T-helper 1 cell treated with Interleukin-12 subunit alpha and Interleukin-12 subunit beta and Interleukin-4 antibody, amounts not matched to agents 30 μg/mL and 1 μg/mL, for 36 hours (primary cell): ENCODE results near the gene IL27RA.
A peak's percentile ranks its signal among the peaks of the same experiment; 100 is the strongest.

Source experiments
- H3K27ac Mint-ChIP-seq: one replicate; pipeline ENCODE4 v1.8.0; 2021; ENCODE audit warnings: mild to moderate bottlenecking, mixed read lengths
- H3K27me3 Mint-ChIP-seq: one replicate; pipeline ENCODE4 v1.8.0; 2021; ENCODE audit warnings: low read depth, mixed read lengths
- H3K36me3 Mint-ChIP-seq: one replicate; pipeline ENCODE4 v1.8.0; 2021; ENCODE audit warnings: low read depth, mixed read lengths
- H3K4me1 Mint-ChIP-seq: one replicate; pipeline ENCODE4 v1.8.0; 2021; ENCODE audit warnings: low read depth, mixed read lengths
- H3K4me3 Mint-ChIP-seq: one replicate; pipeline ENCODE4 v1.8.0; 2021; ENCODE audit warnings: mild to moderate bottlenecking, moderate library complexity, mixed read lengths
- H3K9me3 Mint-ChIP-seq: one replicate; pipeline ENCODE4 v1.8.0; 2021; ENCODE audit warnings: mixed read lengths

Gene IL27RA

DNA sequence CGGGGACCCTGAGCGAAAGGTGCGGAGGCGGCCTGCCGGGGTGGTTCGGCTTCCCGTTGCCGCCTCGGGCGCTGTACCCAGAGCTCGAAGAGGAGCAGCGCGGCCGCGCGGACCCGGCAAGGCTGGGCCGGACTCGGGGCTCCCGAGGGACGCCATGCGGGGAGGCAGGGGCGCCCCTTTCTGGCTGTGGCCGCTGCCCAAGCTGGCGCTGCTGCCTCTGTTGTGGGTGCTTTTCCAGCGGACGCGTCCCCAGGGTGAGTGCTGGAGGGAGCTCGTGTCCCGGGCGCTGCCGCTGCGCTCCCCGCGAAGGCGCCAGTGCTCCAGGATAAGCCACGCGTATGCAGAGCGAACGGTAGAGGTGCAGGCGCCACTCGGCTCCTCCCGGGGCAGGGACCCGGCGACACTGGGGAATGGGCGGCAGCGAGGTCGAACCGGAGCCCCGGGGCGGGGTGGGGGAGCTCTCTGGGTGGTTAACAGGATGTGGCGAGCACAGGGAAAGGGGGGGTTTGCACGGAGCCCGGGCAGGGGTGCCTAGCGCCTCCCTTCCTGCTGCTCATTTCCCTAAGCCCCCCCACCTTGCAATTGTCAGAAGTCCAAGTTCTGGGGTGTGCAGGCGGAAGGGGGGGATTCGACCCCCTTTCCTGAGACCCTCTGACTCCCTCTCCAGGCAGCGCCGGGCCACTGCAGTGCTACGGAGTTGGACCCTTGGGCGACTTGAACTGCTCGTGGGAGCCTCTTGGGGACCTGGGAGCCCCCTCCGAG, at the start of gene IL27RA:
Gene IL27RA (plus strand): TSS at position 44 of the 762 bp plus-strand sequence. CDS start 111 bp downstream, at position 155.
- H3K36me3 Mint-ChIP-seq, result peaks cover 12% of the 10 kb centered on the region
- peaks cover 5% of the 10 kb centered on the region for H3K27me3 Mint-ChIP-seq
- peak within 1 kb of the TSS; percentile 91 for H3K27ac Mint-ChIP-seq
- peaks cover 15% of the 10 kb centered on the region for H3K4me1 Mint-ChIP-seq
- no peaks in the 10 kb centered on the region for H3K9me3 Mint-ChIP-seq
- H3K4me3 Mint-ChIP-seq, result peak within 1 kb of the TSS; percentile 91

DNA sequence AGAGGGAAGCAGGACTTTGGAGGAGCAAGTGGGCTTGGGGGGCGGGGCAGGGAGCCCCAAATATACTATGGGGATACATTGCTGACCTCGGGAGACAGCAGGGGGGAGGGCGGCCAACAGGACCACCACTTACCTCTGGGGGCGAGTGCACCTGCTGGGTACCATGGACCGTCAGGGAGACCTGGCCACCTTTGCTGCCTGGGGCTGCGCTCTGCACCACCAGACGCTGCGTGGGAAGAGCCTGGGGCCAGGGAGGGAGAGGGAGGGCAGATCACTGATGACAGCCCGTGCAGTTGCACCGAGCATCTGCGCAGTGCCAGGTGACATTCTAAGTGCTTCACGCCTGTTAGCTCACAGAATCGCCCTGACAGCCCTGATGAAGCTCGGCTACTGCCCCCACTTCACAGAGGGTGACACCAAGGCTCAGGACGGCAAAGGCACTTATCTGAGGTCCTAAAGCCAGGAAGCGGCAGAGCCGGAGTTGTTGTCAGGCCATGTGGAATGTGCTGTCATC, 49.5 kb upstream of the IL27RA start:
- H3K36me3 Mint-ChIP-seq, result peaks cover 4% of the 10 kb centered on the region
- peaks cover 24% of the 10 kb centered on the region for H3K4me1 Mint-ChIP-seq
- no peak overlapping the region for H3K4me3 Mint-ChIP-seq
- no peak overlapping the region for H3K27ac Mint-ChIP-seq
- no peaks in the 10 kb centered on the region for H3K9me3 Mint-ChIP-seq
- H3K27me3 Mint-ChIP-seq, result no peaks in the 10 kb centered on the region

DNA sequence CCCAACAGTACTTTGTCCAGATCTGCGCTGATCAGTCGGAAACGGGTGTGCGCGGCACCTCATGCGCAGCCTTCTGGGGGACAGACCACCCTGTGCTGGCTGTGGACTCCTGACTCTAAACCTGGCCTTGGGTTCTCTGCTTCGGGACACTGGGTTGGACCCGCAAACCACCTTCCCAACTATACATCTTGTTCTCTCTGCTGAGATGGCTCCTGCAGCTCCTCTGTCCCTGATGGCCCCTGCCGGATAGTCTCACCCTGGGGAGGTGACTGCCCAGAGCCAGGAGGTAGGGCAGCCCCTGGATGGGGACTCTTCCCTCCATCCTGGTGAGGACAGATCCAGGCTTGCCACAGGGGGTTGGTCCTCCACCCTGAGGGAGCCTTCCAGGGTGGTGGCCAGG, 48.8 kb upstream of the IL27RA start:
- Mint-ChIP-seq H3K36me3 (peaks cover 4% of the 10 kb centered on the region), H3K27ac (no peak overlapping the region), H3K4me1 (peaks cover 28% of the 10 kb centered on the region), H3K27me3 (no peaks in the 10 kb centered on the region), H3K9me3 (no peaks in the 10 kb centered on the region), H3K4me3 (no peak overlapping the region)

GRCh38 chr19:13983213-13983889, 48.2 kb upstream of the IL27RA start:
- no peaks in the 10 kb centered on the region for H3K9me3 Mint-ChIP-seq
- H3K27me3 Mint-ChIP-seq, result no peaks in the 10 kb centered on the region
- no peak overlapping the region for H3K4me3 Mint-ChIP-seq
- H3K36me3 Mint-ChIP-seq, result peaks cover 4% of the 10 kb centered on the region
- H3K27ac Mint-ChIP-seq, result no peak overlapping the region
- peaks cover 29% of the 10 kb centered on the region for H3K4me1 Mint-ChIP-seq

GRCh38 chr19:13984186-13984585, 47.4 kb upstream of the IL27RA start:
- peaks cover 10% of the 10 kb centered on the region for H3K36me3 Mint-ChIP-seq
- H3K9me3 Mint-ChIP-seq, result no peaks in the 10 kb centered on the region
- peaks cover 34% of the 10 kb centered on the region for H3K4me1 Mint-ChIP-seq
- no peaks in the 10 kb centered on the region for H3K27me3 Mint-ChIP-seq
- no peak overlapping the region for H3K4me3 Mint-ChIP-seq
- no peak overlapping the region for H3K27ac Mint-ChIP-seq

DNA sequence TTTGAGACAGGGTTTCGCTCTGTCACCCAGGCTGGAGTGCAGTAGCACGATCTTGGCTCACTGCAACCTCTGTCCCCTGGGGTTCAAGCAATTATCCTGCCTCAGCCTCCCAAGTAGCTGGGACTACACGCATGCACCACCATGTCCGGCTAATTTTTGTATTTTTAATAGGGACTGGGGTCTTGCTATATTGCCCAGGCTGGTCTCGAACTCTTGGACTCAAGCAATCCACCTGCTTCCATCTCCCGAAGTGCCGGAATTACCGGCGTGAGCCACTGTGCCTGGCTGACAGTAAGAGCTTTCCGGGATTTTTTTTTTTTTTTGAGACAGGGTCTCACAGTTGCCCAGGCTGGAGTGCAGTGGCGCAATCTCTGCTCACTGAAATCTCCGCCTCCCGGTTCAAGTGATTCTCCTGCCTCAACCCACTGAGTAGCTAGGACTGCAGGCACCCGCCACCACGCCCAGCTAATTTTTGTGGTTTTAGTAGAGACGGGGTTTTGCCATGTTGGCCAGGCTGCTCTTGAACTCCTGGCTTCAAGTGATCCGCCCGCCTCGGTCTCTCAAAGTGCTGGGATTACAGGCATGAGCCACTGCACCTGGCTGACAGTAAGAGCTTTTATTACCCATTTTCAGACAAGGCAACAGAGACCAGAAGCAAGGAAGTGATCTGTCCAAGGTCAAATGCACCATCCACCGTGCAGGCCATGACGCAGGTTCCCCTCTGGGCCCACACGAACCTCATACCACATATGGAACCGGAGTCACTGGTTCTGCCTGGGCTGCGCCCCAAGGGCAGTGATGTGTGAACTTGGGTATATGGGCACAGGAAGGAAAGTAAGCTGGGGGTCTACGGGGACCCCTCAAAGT, 46.5 kb upstream of the IL27RA start:
- Mint-ChIP-seq H3K4me3 (no peak overlapping the region), H3K4me1 (peaks cover 39% of the 10 kb centered on the region), H3K36me3 (peaks cover 18% of the 10 kb centered on the region), H3K9me3 (no peaks in the 10 kb centered on the region), H3K27ac (peak overlapping the region; percentile 93), H3K27me3 (no peaks in the 10 kb centered on the region)

DNA sequence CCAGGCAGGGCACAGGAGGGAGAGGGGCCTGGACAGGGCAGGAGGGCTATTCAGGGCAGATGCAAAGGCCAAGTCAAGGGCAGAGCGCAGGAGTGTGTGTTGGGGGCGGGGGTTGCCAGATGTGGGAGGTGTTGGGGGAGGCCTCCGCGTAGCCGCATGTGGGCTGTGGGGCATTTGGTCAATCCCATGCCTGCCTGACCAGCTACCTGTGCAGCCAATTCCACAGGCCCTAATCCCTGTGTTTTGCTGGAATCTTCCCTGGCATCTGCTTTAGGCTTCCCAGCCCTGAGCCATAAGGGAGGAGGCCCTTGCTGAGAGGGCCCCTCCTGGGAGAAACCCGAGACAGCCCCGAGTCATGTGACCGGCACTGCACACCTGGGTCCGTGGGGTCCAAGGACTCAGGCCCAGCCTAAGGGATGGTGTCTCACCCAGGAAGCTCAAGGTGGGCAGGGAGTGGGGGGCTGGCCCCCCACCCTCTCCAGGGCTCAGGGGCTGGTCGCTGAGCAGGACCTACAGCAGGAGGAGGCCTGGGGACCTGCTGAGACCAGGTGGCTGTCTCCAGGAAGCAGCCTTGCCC, 45.7 kb upstream of the IL27RA start:
- H3K27ac Mint-ChIP-seq, result peak overlapping the region; percentile 96
- H3K36me3 Mint-ChIP-seq, result peaks cover 19% of the 10 kb centered on the region
- no peaks in the 10 kb centered on the region for H3K9me3 Mint-ChIP-seq
- H3K4me1 Mint-ChIP-seq, result peaks cover 41% of the 10 kb centered on the region
- no peak overlapping the region for H3K4me3 Mint-ChIP-seq
- no peaks in the 10 kb centered on the region for H3K27me3 Mint-ChIP-seq

DNA sequence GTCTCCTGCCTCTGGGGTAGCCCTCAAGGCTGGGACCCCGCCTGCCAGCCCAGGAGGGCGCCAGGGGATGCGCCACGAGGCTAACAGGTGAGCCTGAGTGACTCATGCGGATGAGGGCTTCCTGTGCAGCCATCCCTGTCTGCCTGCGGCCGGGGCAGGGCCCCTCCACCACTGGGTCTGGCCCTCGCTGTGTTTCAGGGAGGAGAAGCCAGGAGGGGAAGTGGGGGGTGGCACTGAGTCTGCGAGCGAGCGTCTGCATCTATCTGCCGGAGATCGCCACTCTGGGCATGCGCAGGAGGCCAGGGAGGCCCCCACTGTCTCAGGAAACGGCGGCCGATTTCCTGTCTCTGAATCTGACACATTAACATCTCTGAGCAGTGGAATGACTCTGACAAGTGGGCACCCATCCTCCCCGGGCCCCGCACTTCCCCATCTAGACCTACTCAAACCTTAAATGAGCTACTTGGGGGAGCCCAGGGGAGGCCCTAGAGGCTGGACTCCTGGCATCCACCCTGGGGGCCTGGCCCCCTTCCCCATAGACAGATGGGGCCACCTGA, 45.1 kb upstream of the IL27RA start:
- Mint-ChIP-seq H3K36me3 (peaks cover 22% of the 10 kb centered on the region), H3K27me3 (no peaks in the 10 kb centered on the region), H3K4me3 (peak overlapping the region; percentile 54), H3K9me3 (no peaks in the 10 kb centered on the region), H3K4me1 (peaks cover 37% of the 10 kb centered on the region), H3K27ac (peak overlapping the region; percentile 96)

DNA sequence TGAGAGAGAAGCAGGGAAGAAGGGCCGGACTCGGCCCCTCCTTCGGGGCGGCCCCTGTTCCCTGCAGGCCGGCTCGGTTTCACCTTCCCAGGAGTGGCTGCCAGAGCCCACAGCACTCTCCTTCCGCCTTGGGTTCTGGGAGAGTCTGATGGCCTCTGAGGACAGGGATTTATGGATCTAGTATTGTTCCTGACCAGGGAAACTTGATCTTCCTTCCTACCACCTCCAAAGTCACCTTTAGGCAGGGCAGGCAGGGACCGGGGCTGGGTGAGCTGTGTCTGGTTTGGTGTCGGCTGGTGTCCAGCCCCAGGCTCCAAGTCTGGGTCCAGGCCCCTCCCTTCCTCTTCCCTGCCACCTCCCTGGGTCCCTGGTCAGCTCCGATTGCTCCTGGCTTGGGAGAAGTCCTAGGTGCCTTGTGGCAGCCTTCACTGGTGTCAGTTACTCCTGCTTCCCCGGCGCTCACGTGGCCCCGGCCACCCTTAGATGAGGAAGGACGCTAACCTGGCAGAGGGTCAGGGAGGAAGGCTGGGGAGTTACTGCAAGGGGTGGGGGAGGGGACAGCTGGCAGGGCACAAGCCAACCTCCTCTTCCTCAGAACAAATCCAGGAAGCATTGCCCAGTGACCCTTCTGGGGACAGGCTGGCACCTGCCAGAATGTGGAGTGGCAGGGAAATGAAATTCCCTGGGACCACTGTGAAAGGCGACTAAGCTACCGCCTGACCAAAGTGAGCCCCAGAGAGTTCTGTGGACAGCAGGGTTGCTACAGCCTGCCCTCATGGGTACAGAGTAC, 44.3 kb upstream of the IL27RA start:
- no peaks in the 10 kb centered on the region for H3K27me3 Mint-ChIP-seq
- H3K4me1 Mint-ChIP-seq, result peaks cover 32% of the 10 kb centered on the region
- peak overlapping the region; percentile 54 for H3K4me3 Mint-ChIP-seq
- H3K27ac Mint-ChIP-seq, result peak overlapping the region; percentile 96
- peaks cover 27% of the 10 kb centered on the region for H3K36me3 Mint-ChIP-seq
- no peaks in the 10 kb centered on the region for H3K9me3 Mint-ChIP-seq

- peaks cover 23% of the 10 kb centered on the region for H3K36me3 Mint-ChIP-seq
- H3K27ac Mint-ChIP-seq, result peak overlapping the region; percentile 71
- no peaks in the 10 kb centered on the region for H3K27me3 Mint-ChIP-seq
- H3K4me1 Mint-ChIP-seq, result peaks cover 32% of the 10 kb centered on the region
- no peaks in the 10 kb centered on the region for H3K9me3 Mint-ChIP-seq
- no peak overlapping the region for H3K4me3 Mint-ChIP-seq
Measured at GRCh38 chr19:13989487-13989886, 42.1 kb upstream of the IL27RA start.

DNA sequence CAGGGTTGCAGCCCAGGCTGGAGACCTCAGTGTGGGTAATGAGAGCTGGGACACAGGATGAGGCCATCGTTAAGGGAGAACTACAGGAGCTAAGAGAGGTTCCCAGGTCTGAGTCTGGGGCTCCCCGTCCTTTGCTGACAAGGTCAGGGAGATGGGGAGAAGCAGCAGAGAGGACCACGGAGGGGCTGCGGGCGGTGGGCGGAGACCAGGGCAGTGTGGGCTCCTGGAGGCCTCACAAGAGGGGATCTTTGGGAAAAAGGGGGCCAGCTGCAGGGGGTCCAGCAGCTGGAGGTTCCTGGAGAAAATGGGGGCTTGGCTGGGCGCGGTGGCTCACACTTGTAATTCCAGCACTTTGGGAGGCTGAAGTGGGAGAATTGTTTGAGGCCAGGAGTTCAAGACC, 41.5 kb upstream of the IL27RA start:
- no peaks in the 10 kb centered on the region for H3K9me3 Mint-ChIP-seq
- H3K27ac Mint-ChIP-seq, result peak overlapping the region; percentile 71
- no peak overlapping the region for H3K4me3 Mint-ChIP-seq
- peaks cover 32% of the 10 kb centered on the region for H3K4me1 Mint-ChIP-seq
- no peaks in the 10 kb centered on the region for H3K27me3 Mint-ChIP-seq
- peaks cover 23% of the 10 kb centered on the region for H3K36me3 Mint-ChIP-seq

DNA sequence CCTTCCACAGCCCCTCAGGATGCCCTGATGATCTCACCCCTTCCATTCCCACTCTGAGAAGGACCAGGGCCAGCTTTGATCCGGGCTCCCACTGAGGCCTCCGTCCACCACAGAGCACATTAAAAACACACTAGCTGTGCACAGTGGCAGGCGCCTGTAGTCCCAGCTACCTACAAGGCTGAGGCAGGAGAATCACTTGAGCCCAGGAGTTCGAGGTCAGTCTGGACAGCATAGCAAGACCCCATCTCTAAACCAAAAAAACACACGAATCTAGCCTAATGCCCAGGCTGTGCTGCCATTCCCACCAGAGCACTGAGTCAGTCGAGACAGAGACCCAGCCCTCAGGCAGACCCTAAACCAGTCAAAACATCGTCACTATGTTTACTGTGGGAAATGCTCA, 39.5 kb upstream of the IL27RA start:
- Mint-ChIP-seq H3K4me1 (peaks cover 20% of the 10 kb centered on the region), H3K4me3 (no peak overlapping the region), H3K9me3 (no peaks in the 10 kb centered on the region), H3K36me3 (peaks cover 23% of the 10 kb centered on the region), H3K27me3 (no peaks in the 10 kb centered on the region), H3K27ac (peak overlapping the region; percentile 52)

- H3K4me3 Mint-ChIP-seq, result no peak overlapping the region
- H3K9me3 Mint-ChIP-seq, result peaks cover under 1% of the 10 kb centered on the region
- no peaks in the 10 kb centered on the region for H3K27me3 Mint-ChIP-seq
- peaks cover 15% of the 10 kb centered on the region for H3K4me1 Mint-ChIP-seq
- no peak overlapping the region for H3K27ac Mint-ChIP-seq
- H3K36me3 Mint-ChIP-seq, result peaks cover 23% of the 10 kb centered on the region
Measured at GRCh38 chr19:13993590-13994300, 37.8 kb upstream of the IL27RA start.
